NB4 (cell line): ENCODE measurements around the gene MAG.

Source experiments
- DNase-seq: peaks from one replicate; pipeline ENCODE4 v3.0.0; 2010; ENCODE audit warnings: low read depth
- H3K4me3 ChIP-seq: one replicate; pipeline ENCODE4 v1.5.1; 2011; ENCODE audit warnings: mild to moderate bottlenecking, low read depth, low read length, moderate library complexity
- MYC ChIP-seq: IDR thresholded peaks from 2 replicates; pipeline ENCODE4 v1.6.1; 2011; ENCODE audit warnings: low read depth, low read length
- POLR2A ChIP-seq: IDR thresholded peaks from 2 replicates; pipeline ENCODE4 v1.6.1; 2011; ENCODE audit warnings: mild to moderate bottlenecking; ENCODE audit not compliant: insufficient read length; ENCODE audit errors: extremely low read depth
- TF ChIP-seq, protein P1 (sequence below): IDR thresholded peaks from one replicate; pipeline ENCODE4 v1.5.1; 2012; ENCODE audit warnings: low read depth, low read length
- TF ChIP-seq, protein P2 (sequence below): IDR thresholded peaks from 2 replicates; pipeline ENCODE4 v1.6.1; 2011; ENCODE audit warnings: low read depth, low read length

Gene MAG

DNA sequence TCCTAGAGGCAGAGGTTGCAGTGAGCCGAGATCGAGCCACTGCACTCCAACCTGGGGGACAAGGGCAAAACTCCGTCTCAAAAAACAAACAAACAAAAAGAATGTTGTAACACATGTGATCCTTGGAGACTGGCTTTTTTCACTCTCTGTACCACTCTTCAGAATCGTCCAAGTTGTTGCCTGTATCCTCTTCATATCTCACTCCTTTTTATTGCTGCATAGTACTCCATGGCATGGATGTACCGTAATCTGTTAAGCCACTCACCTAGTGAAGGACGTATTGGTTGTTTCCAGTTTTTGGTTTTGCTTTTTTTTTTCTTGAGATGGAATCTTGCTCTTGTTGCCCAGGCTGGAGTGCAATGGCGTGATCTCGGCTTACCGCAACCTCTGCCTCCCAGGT is 30.1 kb downstream of the MAG start:
- DNase-seq = no peak
- no peak overlapping the region for H3K4me3 ChIP-seq
- TF ChIP-seq, protein P1, sequence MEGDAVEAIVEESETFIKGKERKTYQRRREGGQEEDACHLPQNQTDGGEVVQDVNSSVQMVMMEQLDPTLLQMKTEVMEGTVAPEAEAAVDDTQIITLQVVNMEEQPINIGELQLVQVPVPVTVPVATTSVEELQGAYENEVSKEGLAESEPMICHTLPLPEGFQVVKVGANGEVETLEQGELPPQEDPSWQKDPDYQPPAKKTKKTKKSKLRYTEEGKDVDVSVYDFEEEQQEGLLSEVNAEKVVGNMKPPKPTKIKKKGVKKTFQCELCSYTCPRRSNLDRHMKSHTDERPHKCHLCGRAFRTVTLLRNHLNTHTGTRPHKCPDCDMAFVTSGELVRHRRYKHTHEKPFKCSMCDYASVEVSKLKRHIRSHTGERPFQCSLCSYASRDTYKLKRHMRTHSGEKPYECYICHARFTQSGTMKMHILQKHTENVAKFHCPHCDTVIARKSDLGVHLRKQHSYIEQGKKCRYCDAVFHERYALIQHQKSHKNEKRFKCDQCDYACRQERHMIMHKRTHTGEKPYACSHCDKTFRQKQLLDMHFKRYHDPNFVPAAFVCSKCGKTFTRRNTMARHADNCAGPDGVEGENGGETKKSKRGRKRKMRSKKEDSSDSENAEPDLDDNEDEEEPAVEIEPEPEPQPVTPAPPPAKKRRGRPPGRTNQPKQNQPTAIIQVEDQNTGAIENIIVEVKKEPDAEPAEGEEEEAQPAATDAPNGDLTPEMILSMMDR = no peak
- TF ChIP-seq, protein P2, sequence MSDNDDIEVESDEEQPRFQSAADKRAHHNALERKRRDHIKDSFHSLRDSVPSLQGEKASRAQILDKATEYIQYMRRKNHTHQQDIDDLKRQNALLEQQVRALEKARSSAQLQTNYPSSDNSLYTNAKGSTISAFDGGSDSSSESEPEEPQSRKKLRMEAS = no peak
- TF ChIP-seq POLR2A (no peak), MYC (no peak)

DNA sequence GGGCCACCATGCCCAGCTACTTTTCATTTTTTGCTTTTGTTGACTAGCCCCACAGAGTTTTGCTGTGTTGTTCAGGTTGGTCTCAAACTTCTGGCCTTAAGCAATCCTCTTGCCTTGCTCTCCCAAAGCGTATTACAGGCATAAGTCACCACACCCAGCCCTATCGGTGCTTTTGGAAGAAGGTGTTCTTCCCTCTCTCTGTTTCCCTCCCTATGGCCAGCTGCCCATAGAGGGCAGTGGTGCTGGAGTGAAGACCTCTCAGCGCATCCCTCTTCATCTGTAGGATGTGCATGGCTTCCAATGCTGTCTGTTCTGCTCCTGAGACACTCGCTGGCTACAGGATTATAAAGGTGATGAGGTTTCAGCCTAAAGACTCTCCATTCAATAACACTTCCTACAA is 35.7 kb downstream of the MAG start:
- H3K4me3 ChIP-seq = no peak overlapping the region
- no peak for DNase-seq
- TF ChIP-seq MYC = no peak
- TF ChIP-seq POLR2A = no peak
- TF ChIP-seq, protein P2 = no peak
- TF ChIP-seq, protein P1 = peak; percentile 7

DNA sequence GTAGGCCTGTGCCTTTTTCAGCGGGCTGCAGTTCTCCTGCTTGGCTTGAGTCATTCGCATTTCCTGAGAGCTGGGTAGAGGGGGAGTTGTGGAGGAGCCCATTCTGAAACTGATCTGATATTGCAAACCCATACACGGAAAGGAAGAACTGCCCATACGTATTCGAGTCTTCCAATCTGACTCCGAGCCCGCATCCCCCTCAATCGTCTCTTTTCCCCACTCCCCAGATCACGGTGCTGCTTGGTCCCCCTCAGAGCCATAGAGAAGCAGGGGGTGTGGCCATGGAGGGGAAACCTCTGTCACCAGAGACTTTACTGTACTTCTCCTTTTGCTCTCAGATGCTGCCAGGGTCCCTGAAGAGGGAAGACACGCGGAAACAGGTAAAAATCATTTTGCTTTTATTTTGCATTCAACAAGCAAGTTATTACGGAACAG is 36.9 kb downstream of the MAG start, which contains the start of gene CD22:
Gene CD22 (plus strand): TSS at position 337 of the 435 bp plus-strand sequence. CDS start 2,854 bp downstream, outside the sequence.
- TF ChIP-seq, protein P2 = no peak
- no peak for TF ChIP-seq MYC
- no peak for TF ChIP-seq POLR2A
- TF ChIP-seq, protein P1 = no peak
- peak; percentile 44 for DNase-seq
- H3K4me3 ChIP-seq = no peak within 1 kb of the TSS

DNA sequence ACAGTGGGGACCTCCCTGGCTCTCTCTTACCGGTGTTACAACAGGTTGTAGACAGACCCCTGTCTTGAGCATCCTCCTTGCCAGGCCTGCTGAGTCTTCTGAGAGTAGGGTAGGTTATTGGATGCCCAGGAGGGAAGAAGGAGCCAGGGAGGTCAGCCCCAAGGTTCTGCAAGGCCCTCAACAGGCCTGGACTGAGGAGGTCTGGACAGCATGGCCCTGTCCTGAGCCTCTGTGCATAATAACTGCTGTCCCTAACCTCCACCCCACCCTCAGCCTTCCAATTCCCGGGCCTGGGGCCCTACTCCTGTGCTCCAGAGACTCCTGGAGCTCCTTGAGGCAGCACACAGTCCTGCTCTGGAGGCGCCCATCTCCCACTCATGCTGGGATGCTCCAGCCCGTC is 37.4 kb downstream of the MAG start:
- TF ChIP-seq MYC = no peak
- TF ChIP-seq, protein P2 = no peak
- TF ChIP-seq, protein P1 = no peak
- no peak for TF ChIP-seq POLR2A
- no peak overlapping the region for H3K4me3 ChIP-seq
- no peak for DNase-seq

DNA sequence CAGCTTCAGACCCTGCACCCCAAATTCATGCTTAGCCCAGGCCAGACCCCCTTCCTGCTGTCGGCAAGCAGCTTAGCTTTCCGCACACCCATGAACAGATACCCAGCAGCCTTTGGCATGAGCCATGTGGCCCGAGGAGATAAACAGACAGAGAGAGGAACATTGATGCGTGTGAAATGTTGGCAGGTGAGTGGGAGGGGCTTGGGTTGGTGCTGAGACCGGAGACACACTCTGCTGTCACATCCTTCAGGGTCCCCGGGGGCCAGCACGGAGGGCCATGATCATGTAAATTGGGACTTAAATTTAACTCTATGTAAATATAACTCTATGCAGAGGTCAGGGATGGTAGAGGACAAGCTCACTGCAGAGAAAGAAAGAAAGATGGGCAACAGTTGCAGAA is 38.5 kb downstream of the MAG start:
- TF ChIP-seq MYC (no peak), POLR2A (no peak)
- TF ChIP-seq, protein P1 = no peak
- TF ChIP-seq, protein P2 = no peak
- H3K4me3 ChIP-seq = no peak overlapping the region
- no peak for DNase-seq

DNA sequence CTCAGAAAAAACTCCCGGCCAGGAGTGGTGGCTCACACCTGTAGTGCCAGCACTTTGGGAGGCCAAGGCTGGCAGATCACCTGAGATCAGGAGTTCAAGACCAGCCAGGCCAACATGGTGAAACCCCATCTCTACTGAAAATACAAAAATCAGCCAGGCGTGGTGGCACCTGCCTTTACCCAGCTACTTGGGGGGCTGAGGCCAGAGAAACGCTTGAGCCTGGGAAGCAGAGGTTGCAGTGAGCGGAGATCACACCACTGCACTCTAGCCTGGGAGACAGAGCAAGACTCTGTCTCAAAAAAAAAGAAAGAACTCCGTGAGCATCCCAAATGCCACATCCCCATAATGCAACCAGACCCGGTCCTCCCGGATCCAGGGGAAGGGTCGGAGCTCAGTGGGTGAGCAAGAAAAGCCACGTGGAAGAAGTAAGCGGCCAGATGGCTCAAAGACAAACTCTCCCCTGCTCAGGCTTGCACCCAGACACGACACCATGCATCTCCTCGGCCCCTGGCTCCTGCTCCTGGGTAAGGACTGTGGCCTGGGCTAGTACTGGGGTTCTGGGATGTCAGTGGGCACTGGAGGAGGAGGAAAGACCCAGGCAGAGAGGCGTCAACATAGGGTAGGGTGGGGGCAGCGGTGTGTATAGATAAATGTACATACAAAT is 39.7 kb downstream of the MAG start:
- DNase-seq = no peak
- H3K4me3 ChIP-seq = no peak overlapping the region
- no peak for TF ChIP-seq POLR2A
- TF ChIP-seq, protein P1 = no peak
- TF ChIP-seq MYC = no peak
- TF ChIP-seq, protein P2 = no peak
